Esophagus mucosa (tissue), 1 donor: ENCODE data around the gene DIAPH3. TPM values are rescaled to one million over a fixed set of nuclear protein-coding genes. Genes with fewer than 3 reads are reported as not detected.
A peak's percentile ranks its signal among the peaks of the same experiment; 100 is the strongest.

Experiments
- ATAC-seq: fragments of 200-7000 bp; cut with Tn5 transposase; one replicate; pipeline ENCODE4 v1.9.1; 2020
- total RNA-seq: library from RNA; stranded (reverse); gene quantifications from one replicate; pipeline ENCODE4 v1.2.4, GENCODE V29; 2023
- donor health status: DM: yes; HTN: yes; CAD: no.

The DIAPH3 gene
- total RNA-seq, 1 donor from 2014 or later, result 5.7 TPM

GRCh38 chr13:60016229-60016628, 147.5 kb downstream of the DIAPH3 start:
- ATAC-seq, result peak; percentile 94

GRCh38 chr13:60013166-60013565, 150.6 kb downstream of the DIAPH3 start:
- no peak for ATAC-seq

- peak; percentile 89 for ATAC-seq
These were observed 151.2 kb downstream of the DIAPH3 start for GRCh38 chr13:60012488-60012887.

- ATAC-seq, result peak; percentile 44
These were observed 154.2 kb downstream of the DIAPH3 start for GRCh38 chr13:60009300-60010253.

GRCh38 chr13:60001889-60002288, 161.8 kb downstream of the DIAPH3 start:
- peak; percentile 74 for ATAC-seq

GRCh38 chr13:60000976-60001375, 162.8 kb downstream of the DIAPH3 start:
- ATAC-seq, result no peak

- no peak for ATAC-seq
These were observed 163.6 kb downstream of the DIAPH3 start for GRCh38 chr13:60000081-60000480.

GRCh38 chr13:59997976-59998375, 165.8 kb downstream of the DIAPH3 start:
- ATAC-seq, result no peak

- no peak for ATAC-seq
These were observed 167.2 kb downstream of the DIAPH3 start for GRCh38 chr13:59996461-59996980.

GRCh38 chr13:59991395-59991794, 172.3 kb downstream of the DIAPH3 start:
- ATAC-seq, result no peak

- no peak for ATAC-seq
These were observed 180.9 kb downstream of the DIAPH3 start for GRCh38 chr13:59982631-59983382.

GRCh38 chr13:59979589-59979988, 184.1 kb downstream of the DIAPH3 start:
- no peak for ATAC-seq

- ATAC-seq, result no peak
These were observed 184.9 kb downstream of the DIAPH3 start for GRCh38 chr13:59978862-59979261.

- no peak for ATAC-seq
These were observed 186.9 kb downstream of the DIAPH3 start for GRCh38 chr13:59976856-59977255.

GRCh38 chr13:59975807-59976435, 187.8 kb downstream of the DIAPH3 start:
- ATAC-seq, result no peak

- no peak for ATAC-seq
These were observed 192.9 kb downstream of the DIAPH3 start for GRCh38 chr13:59970847-59971246.

- no peak for ATAC-seq
These were observed 199.9 kb downstream of the DIAPH3 start for GRCh38 chr13:59963827-59964226.

GRCh38 chr13:59963383-59963782, 200.3 kb downstream of the DIAPH3 start:
- ATAC-seq, result no peak

GRCh38 chr13:59962343-59962742, 201.4 kb downstream of the DIAPH3 start:
- no peak for ATAC-seq

GRCh38 chr13:59960683-59961082, 203.0 kb downstream of the DIAPH3 start:
- no peak for ATAC-seq

- ATAC-seq, result no peak
These were observed 206.3 kb downstream of the DIAPH3 start for GRCh38 chr13:59957438-59957837.

- no peak for ATAC-seq
These were observed 209.1 kb downstream of the DIAPH3 start for GRCh38 chr13:59954601-59955000.

GRCh38 chr13:59951011-59951410, 212.7 kb downstream of the DIAPH3 start:
- no peak for ATAC-seq
